HepG2 (cell line): ENCODE measurements around the gene NRL. TPM values are rescaled to one million over a fixed set of nuclear protein-coding genes. Genes with fewer than 3 reads are reported as not detected.
A peak's percentile ranks its signal among the peaks of the same experiment; 100 is the strongest.

ENCODE experiments used
- EHMT2 ChIP-seq: fragments of 200-600 bp; sonication (generic); IDR thresholded peaks from 2 replicates; pipeline ENCODE4 v1.7.0; 2017; ENCODE audit warnings: antibody characterized with exemption, low read depth, low read length, borderline replicate concordance
- ERF ChIP-seq: IDR thresholded peaks from 2 replicates; pipeline ENCODE4 v1.6.1; 2018; ENCODE audit warnings: missing biosample characterization, missing genetic modification reagents
- EZH2 ChIP-seq: conservative IDR thresholded peaks from 2 replicates; pipeline ENCODE4 v1.6.1; 2012; ENCODE audit warnings: mild to moderate bottlenecking, low read depth, low read length, moderate library complexity
- MBNL3 ChIP-seq: fragments of 250-450 bp; sonication (Bioruptor Pico); conservative IDR thresholded peaks from 2 replicates; pipeline ENCODE4 v1.8.0; 2022; ENCODE audit warnings: mild to moderate bottlenecking, inconsistent platforms
- MYC ChIP-seq: sonication (generic); formaldehyde crosslinking; IDR thresholded peaks from 2 replicates; pipeline ENCODE4 v1.9.0; 2021; ENCODE audit warnings: missing genetic modification reagents, borderline replicate concordance
- NAIF1 ChIP-seq: sonication (generic); formaldehyde crosslinking; IDR thresholded peaks from 2 replicates; pipeline ENCODE4 v1.5.0; 2020; ENCODE audit warnings: mild to moderate bottlenecking, missing genetic modification reagents, borderline replicate concordance
- NFE2 ChIP-seq: sonication (generic); formaldehyde crosslinking; IDR thresholded peaks from 2 replicates; pipeline ENCODE4 v1.4.0; 2020; ENCODE audit warnings: missing genetic modification reagents
- NFKBIZ ChIP-seq: IDR thresholded peaks from 2 replicates; pipeline ENCODE4 v1.6.1; 2018; ENCODE audit warnings: missing genetic modification reagents, missing compliant biosample characterization
- NONO ChIP-seq, 2 experiments: fragments of 450-650 bp in 1 of 2; sonication (generic) in 1 of 2; formaldehyde crosslinking in 1 of 2; IDR thresholded peaks in 1 of 2; conservative IDR thresholded peaks in 1 of 2; 2 replicates each; pipeline versions ENCODE4 v1.6.1 to v1.8.0; 2017 to 2022; ENCODE audit warnings: mild to moderate bottlenecking in 1 of 2, missing genetic modification reagents in 1 of 2, moderate library complexity in 1 of 2
- PHB2 ChIP-seq: fragments of 450-650 bp; IDR thresholded peaks from 2 replicates; pipeline ENCODE4 v1.6.1; 2018; ENCODE audit not compliant: partially characterized antibody
- PHF5A ChIP-seq: IDR thresholded peaks from one replicate; pipeline ENCODE4 v1.6.1; 2018; ENCODE audit warnings: low read depth, missing genetic modification reagents; ENCODE audit not compliant: unreplicated experiment
- REPIN1 ChIP-seq: sonication (generic); formaldehyde crosslinking; IDR thresholded peaks from 2 replicates; pipeline ENCODE4 v1.8.0; 2022; ENCODE audit warnings: missing genetic modification reagents, low read depth, mild to moderate bottlenecking, borderline replicate concordance
- RXRA ChIP-seq: sonication (generic); formaldehyde crosslinking; IDR thresholded peaks from 2 replicates; pipeline ENCODE4 v1.5.1; 2020; ENCODE audit warnings: missing genetic modification reagents
- SKI ChIP-seq: fragments of 450-650 bp; IDR thresholded peaks from one replicate; pipeline ENCODE4 v1.6.1; 2018; ENCODE audit warnings: mild to moderate bottlenecking; ENCODE audit not compliant: partially characterized antibody
- SPEN ChIP-seq: sonication (generic); formaldehyde crosslinking; IDR thresholded peaks from 2 replicates; pipeline ENCODE4 v1.5.1; 2020; ENCODE audit warnings: low read depth, mild to moderate bottlenecking, missing genetic modification reagents
- SSRP1 ChIP-seq: IDR thresholded peaks from 2 replicates; pipeline ENCODE4 v1.6.1; 2016; ENCODE audit warnings: control low read depth
- YY1 ChIP-seq: IDR thresholded peaks from 2 replicates; pipeline ENCODE4 v1.6.1; 2011; ENCODE audit warnings: low read length, low read depth, moderate library complexity, mild to moderate bottlenecking; ENCODE audit not compliant: insufficient read depth, insufficient replicate concordance
- ZNF777 ChIP-seq: sonication (generic); formaldehyde crosslinking; IDR thresholded peaks from 2 replicates; pipeline ENCODE4 v1.4.0; 2020; ENCODE audit warnings: missing genetic modification reagents
- polyA plus RNA-seq, 8 experiments: library from polyadenylated mRNA; depleted of rRNA in 3 of 8; stranded (reverse) in 7 of 8; unstranded in 1 of 8; fragments of >200 nt; fragmentation: Illumina TruSeq in 4 of 8; extraction: Trizol in 4 of 8; gene quantifications; 2 replicates each; pipeline versions ENCODE4 v1.2.1 to v1.2.3, GENCODE V29; 2011 to 2016; ENCODE audit warnings: low read depth in 4 of 8, missing spikeins in 1 of 8, mixed read lengths in 1 of 8; ENCODE audit not compliant: insufficient read depth in 1 of 8
- total RNA-seq, 5 experiments: library from RNA; depleted of rRNA; stranded (reverse); fragments of >200 nt; fragmentation: Illumina TruSeq; extraction: Trizol; gene quantifications; 2 replicates each; pipeline ENCODE4 v1.2.3, GENCODE V29; 2016; ENCODE audit warnings: low read depth in 1 of 5
- TF ChIP-seq, protein P1 (sequence below): sonication (generic); formaldehyde crosslinking; IDR thresholded peaks from 2 replicates; pipeline ENCODE4 v1.5.0; 2020; ENCODE audit warnings: missing genetic modification reagents
- TF ChIP-seq, protein P2 (sequence below): IDR thresholded peaks from 2 replicates; pipeline ENCODE4 v1.6.1; 2016; ENCODE audit warnings: mild to moderate bottlenecking, missing biosample characterization, missing genetic modification reagents
- TF ChIP-seq, protein P3 (sequence below): sonication (generic); formaldehyde crosslinking; IDR thresholded peaks from 2 replicates; pipeline ENCODE4 v1.4.0; 2020; ENCODE audit warnings: mild to moderate bottlenecking, missing genetic modification reagents
- TF ChIP-seq, protein P4 (sequence below): sonication (generic); formaldehyde crosslinking; IDR thresholded peaks from 2 replicates; pipeline ENCODE4 v1.4.0; 2020; ENCODE audit warnings: low read depth, mild to moderate bottlenecking, missing genetic modification reagents
- TF ChIP-seq, protein P5 (sequence below): IDR thresholded peaks from 2 replicates; pipeline ENCODE4 v1.6.1; 2016; ENCODE audit warnings: low read depth

NRL gene
- total and polyA plus RNA-seq, 2 of the 13 experiments (the other 11 are each of a cell fraction or from before 2014, with no cell fraction given), result 2.5 to 4.7 TPM

DNA sequence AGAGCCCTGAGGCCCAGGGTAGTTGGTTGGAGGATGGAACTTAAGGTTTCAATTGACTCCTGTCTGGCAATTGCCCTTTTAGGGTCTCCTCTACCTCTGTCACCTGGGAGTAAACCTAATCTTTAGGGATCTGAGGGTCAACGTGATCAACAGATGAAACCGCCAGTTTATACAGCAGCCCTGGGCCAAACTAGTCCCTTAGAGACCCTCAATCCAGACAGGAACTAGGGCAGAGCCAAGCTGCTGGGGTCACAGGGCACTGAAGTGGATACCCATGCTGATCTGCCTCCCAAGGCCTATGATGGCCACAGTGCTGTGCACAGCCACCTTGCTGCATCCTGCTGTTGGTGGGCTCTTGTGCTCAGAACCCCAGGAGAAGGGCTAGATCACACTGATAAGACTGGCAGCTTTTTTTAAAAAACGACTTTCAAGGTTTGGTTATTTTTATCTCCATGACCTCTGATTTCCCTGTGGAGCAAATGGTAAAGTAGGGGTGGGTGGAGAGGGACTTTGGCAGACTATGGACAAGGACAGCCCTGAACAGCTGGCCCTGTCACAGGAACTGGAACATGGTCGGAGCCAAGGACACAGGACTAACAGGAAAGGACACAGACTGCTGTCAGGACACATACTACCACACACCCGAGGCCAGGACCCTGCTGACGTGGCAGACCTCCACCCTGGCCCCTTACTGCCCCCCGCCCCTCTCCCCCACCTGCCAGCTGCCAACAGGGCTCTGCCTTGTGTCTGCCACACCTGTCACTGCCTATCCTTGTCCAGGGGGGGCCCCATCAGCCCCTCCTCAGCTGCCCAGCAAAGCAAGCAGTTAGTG lies 16.2 kb upstream of the NRL start (continued):
- TF ChIP-seq, protein P1, sequence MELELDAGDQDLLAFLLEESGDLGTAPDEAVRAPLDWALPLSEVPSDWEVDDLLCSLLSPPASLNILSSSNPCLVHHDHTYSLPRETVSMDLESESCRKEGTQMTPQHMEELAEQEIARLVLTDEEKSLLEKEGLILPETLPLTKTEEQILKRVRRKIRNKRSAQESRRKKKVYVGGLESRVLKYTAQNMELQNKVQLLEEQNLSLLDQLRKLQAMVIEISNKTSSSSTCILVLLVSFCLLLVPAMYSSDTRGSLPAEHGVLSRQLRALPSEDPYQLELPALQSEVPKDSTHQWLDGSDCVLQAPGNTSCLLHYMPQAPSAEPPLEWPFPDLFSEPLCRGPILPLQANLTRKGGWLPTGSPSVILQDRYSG (CRISPR knock-in tag), result no peak
- TF ChIP-seq PHB2, result no peak
- TF ChIP-seq NFKBIZ (CRISPR knock-in tag), result no peak
- TF ChIP-seq YY1, result peak; percentile 42
- TF ChIP-seq, protein P2, sequence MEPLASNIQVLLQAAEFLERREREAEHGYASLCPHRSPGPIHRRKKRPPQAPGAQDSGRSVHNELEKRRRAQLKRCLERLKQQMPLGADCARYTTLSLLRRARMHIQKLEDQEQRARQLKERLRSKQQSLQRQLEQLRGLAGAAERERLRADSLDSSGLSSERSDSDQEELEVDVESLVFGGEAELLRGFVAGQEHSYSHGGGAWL, result no peak; the same call in 1 of the 2 replicates
- TF ChIP-seq SKI, result peak; percentile 55
- no peak; the same call in 1 of the 2 replicates for TF ChIP-seq MYC
- TF ChIP-seq NONO (IDR thresholded peaks at IDR 0.05), result no peak
- TF ChIP-seq NONO (CRISPR knock-in tag; conservative IDR thresholded peaks at IDR 0.05), result peak; percentile 62; the same call in 1 of the 2 replicates
- no peak for TF ChIP-seq ZNF777
- TF ChIP-seq, protein P3, sequence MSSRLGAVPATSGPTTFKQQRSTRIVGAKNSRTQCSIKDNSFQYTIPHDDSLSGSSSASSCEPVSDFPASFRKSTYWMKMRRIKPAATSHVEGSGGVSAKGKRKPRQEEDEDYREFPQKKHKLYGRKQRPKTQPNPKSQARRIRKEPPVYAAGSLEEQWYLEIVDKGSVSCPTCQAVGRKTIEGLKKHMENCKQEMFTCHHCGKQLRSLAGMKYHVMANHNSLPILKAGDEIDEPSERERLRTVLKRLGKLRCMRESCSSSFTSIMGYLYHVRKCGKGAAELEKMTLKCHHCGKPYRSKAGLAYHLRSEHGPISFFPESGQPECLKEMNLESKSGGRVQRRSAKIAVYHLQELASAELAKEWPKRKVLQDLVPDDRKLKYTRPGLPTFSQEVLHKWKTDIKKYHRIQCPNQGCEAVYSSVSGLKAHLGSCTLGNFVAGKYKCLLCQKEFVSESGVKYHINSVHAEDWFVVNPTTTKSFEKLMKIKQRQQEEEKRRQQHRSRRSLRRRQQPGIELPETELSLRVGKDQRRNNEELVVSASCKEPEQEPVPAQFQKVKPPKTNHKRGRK (CRISPR knock-in tag), result no peak; the same call in 1 of the 2 replicates
- TF ChIP-seq MBNL3 (CRISPR knock-in tag), result no peak
- TF ChIP-seq EHMT2, result no peak; the same call in 1 of the 2 replicates
- no peak for TF ChIP-seq NAIF1 (CRISPR knock-in tag)
- TF ChIP-seq EZH2, result no peak
- TF ChIP-seq SPEN (CRISPR knock-in tag), result peak; percentile 83
- TF ChIP-seq PHF5A (CRISPR knock-in tag), result no peak
- TF ChIP-seq ERF (CRISPR knock-in tag), result peak; percentile 50
- peak; percentile 48 for TF ChIP-seq RXRA (CRISPR knock-in tag)
- TF ChIP-seq, protein P4, sequence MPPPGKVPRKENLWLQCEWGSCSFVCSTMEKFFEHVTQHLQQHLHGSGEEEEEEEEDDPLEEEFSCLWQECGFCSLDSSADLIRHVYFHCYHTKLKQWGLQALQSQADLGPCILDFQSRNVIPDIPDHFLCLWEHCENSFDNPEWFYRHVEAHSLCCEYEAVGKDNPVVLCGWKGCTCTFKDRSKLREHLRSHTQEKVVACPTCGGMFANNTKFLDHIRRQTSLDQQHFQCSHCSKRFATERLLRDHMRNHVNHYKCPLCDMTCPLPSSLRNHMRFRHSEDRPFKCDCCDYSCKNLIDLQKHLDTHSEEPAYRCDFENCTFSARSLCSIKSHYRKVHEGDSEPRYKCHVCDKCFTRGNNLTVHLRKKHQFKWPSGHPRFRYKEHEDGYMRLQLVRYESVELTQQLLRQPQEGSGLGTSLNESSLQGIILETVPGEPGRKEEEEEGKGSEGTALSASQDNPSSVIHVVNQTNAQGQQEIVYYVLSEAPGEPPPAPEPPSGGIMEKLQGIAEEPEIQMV (CRISPR knock-in tag), result no peak
- no peak for TF ChIP-seq REPIN1
- TF ChIP-seq NFE2 (CRISPR knock-in tag), result no peak
- no peak for TF ChIP-seq SSRP1
- TF ChIP-seq, protein P5, sequence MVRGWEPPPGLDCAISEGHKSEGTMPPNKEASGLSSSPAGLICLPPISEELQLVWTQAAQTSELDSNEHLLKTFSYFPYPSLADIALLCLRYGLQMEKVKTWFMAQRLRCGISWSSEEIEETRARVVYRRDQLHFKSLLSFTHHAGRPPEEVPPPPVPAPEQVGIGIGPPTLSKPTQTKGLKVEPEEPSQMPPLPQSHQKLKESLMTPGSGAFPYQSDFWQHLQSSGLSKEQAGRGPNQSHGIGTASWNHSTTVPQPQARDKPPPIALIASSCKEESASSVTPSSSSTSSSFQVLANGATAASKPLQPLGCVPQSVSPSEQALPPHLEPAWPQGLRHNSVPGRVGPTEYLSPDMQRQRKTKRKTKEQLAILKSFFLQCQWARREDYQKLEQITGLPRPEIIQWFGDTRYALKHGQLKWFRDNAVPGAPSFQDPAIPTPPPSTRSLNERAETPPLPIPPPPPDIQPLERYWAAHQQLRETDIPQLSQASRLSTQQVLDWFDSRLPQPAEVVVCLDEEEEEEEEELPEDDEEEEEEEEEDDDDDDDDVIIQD, result peak; percentile 80; the same call in 1 of the 2 replicates
